ENCODE data around the gene UMODL1. TPM values are rescaled to one million over a fixed set of nuclear protein-coding genes. Genes with fewer than 3 reads are reported as not detected.

UMODL1 gene
- total RNA-seq, 6 experiments from 2014 or later, result 0.06 to 1.2 (median 0.75) TPM; not detected in 2

DNA sequence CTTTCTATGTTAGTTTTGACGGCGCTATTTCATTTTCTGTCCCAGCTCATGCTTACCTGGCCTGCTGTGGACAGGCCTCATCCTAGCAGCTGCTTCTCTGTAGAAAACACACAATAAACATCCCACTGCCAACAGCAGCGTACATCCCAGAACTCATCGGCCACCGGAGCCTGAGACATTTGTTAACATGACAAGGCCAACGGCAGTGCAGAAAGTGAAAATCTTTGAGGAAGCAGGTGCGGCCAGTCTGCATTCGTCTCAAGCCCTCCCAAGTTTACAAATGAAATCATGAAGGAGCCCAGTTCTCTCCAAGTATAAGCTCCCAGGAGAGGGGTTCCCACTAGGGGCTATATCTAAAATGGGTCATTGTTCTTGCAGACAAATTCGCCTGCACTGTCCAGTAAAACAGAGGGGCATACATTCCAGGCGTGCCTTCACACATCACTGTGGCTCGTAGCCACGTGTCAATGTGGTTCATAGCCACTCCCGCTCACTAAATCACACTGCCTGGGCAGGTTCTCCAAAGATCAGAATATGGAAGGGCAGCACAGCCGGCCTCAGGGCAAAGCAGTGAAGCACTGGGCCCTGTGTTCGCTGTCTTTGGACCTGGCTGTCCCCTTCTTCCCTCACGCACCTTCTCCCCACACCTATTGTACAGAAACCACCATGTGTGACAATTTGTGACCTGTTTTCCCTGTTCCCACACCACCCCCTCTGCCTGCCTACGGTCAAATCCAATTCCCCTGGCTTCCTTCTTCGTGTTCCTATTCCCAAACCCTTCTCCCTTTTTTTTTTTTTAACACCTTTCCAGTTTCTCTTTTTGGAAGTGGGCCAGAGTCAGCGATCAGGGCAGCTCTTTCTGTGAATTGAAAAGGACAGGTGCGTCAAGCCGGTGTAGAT lies 120.8 kb downstream of the UMODL1 start:
- no peak for DNase-seq
- intact Hi-C loops (cut with DNase I), result no loop called here
- ATAC-seq, result no peak
- 74% methylated on average over 14 of the region's 21 CpGs for WGBS (ENCODE audit: insufficient coverage, low coverage, low lambda C conversion rate, missing lambda C conversion rate)
- Histone ChIP-seq H3K36me3 (no peaks in the 10 kb centered on the region), H3K4me1 (no peaks in the 10 kb centered on the region), H3K9me3 (no peaks in the 10 kb centered on the region), H3K27me3 (no peaks in the 10 kb centered on the region), H3K27ac (no peak overlapping the region), H3K4me3 (no peak overlapping the region)
- TF ChIP-seq, protein P1, sequence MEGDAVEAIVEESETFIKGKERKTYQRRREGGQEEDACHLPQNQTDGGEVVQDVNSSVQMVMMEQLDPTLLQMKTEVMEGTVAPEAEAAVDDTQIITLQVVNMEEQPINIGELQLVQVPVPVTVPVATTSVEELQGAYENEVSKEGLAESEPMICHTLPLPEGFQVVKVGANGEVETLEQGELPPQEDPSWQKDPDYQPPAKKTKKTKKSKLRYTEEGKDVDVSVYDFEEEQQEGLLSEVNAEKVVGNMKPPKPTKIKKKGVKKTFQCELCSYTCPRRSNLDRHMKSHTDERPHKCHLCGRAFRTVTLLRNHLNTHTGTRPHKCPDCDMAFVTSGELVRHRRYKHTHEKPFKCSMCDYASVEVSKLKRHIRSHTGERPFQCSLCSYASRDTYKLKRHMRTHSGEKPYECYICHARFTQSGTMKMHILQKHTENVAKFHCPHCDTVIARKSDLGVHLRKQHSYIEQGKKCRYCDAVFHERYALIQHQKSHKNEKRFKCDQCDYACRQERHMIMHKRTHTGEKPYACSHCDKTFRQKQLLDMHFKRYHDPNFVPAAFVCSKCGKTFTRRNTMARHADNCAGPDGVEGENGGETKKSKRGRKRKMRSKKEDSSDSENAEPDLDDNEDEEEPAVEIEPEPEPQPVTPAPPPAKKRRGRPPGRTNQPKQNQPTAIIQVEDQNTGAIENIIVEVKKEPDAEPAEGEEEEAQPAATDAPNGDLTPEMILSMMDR (IDR thresholded peaks at IDR 0.05), result no peak
- no peak for TF ChIP-seq POLR2A (IDR thresholded peaks at IDR 0.05)

Other genes with a start within 250 kb of the UMODL1 start
- gene PRDM15, start 192.0 kb upstream of the UMODL1 start, total RNA-seq, result 1 to 10 TPM; 1.9 to 4.0 (median 2.7) TPM
- 10 to 100 TPM in 1 of 6 experiments, 1 to 10 TPM in 5; 7.3 to 11.4 (median 8.3) TPM for gene C2CD2, start 117.3 kb upstream of the UMODL1 start, total RNA-seq
- gene ZBTB21, start 61.0 kb upstream of the UMODL1 start, total RNA-seq, result 10 to 100 TPM in 4 of 6 experiments, 1 to 10 TPM in 2; 3.0 to 28.5 (median 11.2) TPM
- gene ABCG1, start 147.8 kb downstream of the UMODL1 start, total RNA-seq, result 1 to 10 TPM; 3.3 to 9.8 (median 4.8) TPM
- gene TFF3, start 244.1 kb downstream of the UMODL1 start, total RNA-seq, result 1 to 10 TPM in 5 of 6 experiments, under 1 TPM in 1; 0.88 to 6.8 (median 2.5) TPM